H9 (cell line): Measurements from ENCODE around the gene BANP. TPM values are rescaled to one million over a fixed set of nuclear protein-coding genes. Genes with fewer than 3 reads are reported as not detected.
A peak's percentile ranks its signal among the peaks of the same experiment; 100 is the strongest.

ENCODE experiments used
- DNase-seq: peaks from one replicate; pipeline ENCODE4 v3.0.0-alpha.2; 2017
- H2AFZ ChIP-seq: one replicate; pipeline ENCODE4 v1.6.1; 2013; ENCODE audit warnings: mild to moderate bottlenecking, low read length, control low read depth, moderate library complexity
- H2AK5ac ChIP-seq: 2 replicates; pipeline ENCODE4 v1.6.1; 2013; ENCODE audit warnings: low read length, control low read depth, mixed read lengths; ENCODE audit not compliant: insufficient read length
- H2BK120ac ChIP-seq: one replicate; pipeline ENCODE4 v1.6.1; 2013; ENCODE audit warnings: low read depth, mild to moderate bottlenecking, low read length, control low read depth, inconsistent platforms; ENCODE audit not compliant: poor library complexity, severe bottlenecking
- H2BK12ac ChIP-seq: 2 replicates; pipeline ENCODE4 v1.6.1; 2013; ENCODE audit warnings: low read length, control low read depth, mixed read lengths, low read depth; ENCODE audit not compliant: insufficient read length
- H2BK15ac ChIP-seq: 2 replicates; pipeline ENCODE4 v1.6.1; 2013; ENCODE audit warnings: low read depth, low read length, control low read depth
- H2BK20ac ChIP-seq: one replicate; pipeline ENCODE4 v1.6.1; 2013; ENCODE audit warnings: low read depth, mild to moderate bottlenecking, low read length, control low read depth, inconsistent platforms; ENCODE audit not compliant: poor library complexity, severe bottlenecking
- H2BK5ac ChIP-seq: 2 replicates; pipeline ENCODE4 v1.6.1; 2013; ENCODE audit warnings: low read length, control low read depth, mixed read lengths; ENCODE audit not compliant: insufficient read length
- H3K14ac ChIP-seq: 2 replicates; pipeline ENCODE4 v1.6.1; 2013; ENCODE audit warnings: low read length, control low read depth; ENCODE audit not compliant: insufficient read depth
- H3K18ac ChIP-seq: 2 replicates; pipeline ENCODE4 v1.6.1; 2013; ENCODE audit warnings: low read depth, mild to moderate bottlenecking, mixed read lengths, low read length, control low read depth; ENCODE audit not compliant: insufficient read length
- H3K23ac ChIP-seq: 2 replicates; pipeline ENCODE4 v1.6.1; 2013; ENCODE audit warnings: low read length, control low read depth, mixed read lengths, low read depth; ENCODE audit not compliant: insufficient read length
- H3K23me2 ChIP-seq: 2 replicates; pipeline ENCODE4 v1.6.1; 2013; ENCODE audit warnings: low read depth, mild to moderate bottlenecking, mixed read lengths, low read length, control low read depth; ENCODE audit not compliant: insufficient read length, poor library complexity, severe bottlenecking
- H3K27ac ChIP-seq: 2 replicates; pipeline ENCODE4 v1.5.1; 2013; ENCODE audit warnings: low read length, control low read depth, mixed read lengths, low read depth; ENCODE audit not compliant: insufficient read length
- H3K27me3 ChIP-seq: 2 replicates; pipeline ENCODE4 v1.6.1; 2013; ENCODE audit warnings: low read length, control low read depth, inconsistent platforms; ENCODE audit not compliant: insufficient read depth
- H3K4ac ChIP-seq: 2 replicates; pipeline ENCODE4 v1.6.1; 2013; ENCODE audit warnings: low read depth, mild to moderate bottlenecking, control low read depth, inconsistent platforms, low read length, moderate library complexity
- H3K4me1 ChIP-seq: 2 replicates; pipeline ENCODE4 v1.6.1; 2013; ENCODE audit warnings: low read length, control low read depth, inconsistent platforms; ENCODE audit not compliant: insufficient read depth
- H3K4me2 ChIP-seq: 2 replicates; pipeline ENCODE4 v1.6.1; 2013; ENCODE audit warnings: low read length, control low read depth, mixed read lengths; ENCODE audit not compliant: insufficient read length, insufficient read depth
- H3K56ac ChIP-seq: 2 replicates; pipeline ENCODE4 v1.6.1; 2013; ENCODE audit warnings: low read depth, mild to moderate bottlenecking, mixed read lengths, low read length, control low read depth; ENCODE audit not compliant: insufficient read length
- H3K79me1 ChIP-seq: 2 replicates; pipeline ENCODE4 v1.6.1; 2013; ENCODE audit warnings: low read depth, mild to moderate bottlenecking, moderate library complexity, low read length, control low read depth, inconsistent platforms; ENCODE audit not compliant: insufficient read depth, poor library complexity, severe bottlenecking
- H3K79me2 ChIP-seq: 2 replicates; pipeline ENCODE4 v1.6.1; 2013; ENCODE audit warnings: low read length, control low read depth, inconsistent platforms; ENCODE audit not compliant: insufficient read depth
- H3K9ac ChIP-seq: 2 replicates; pipeline ENCODE4 v1.6.1; 2013; ENCODE audit warnings: low read length, control low read depth, mixed read lengths; ENCODE audit not compliant: insufficient read length; ENCODE audit errors: extremely low read depth
- H3K9me3 ChIP-seq: one replicate; pipeline ENCODE4 v1.6.1; 2013; ENCODE audit warnings: low read depth, low read length, inconsistent platforms; ENCODE audit not compliant: control insufficient read depth
- H3T11ph ChIP-seq: one replicate; pipeline ENCODE4 v1.6.1; 2013; ENCODE audit warnings: mild to moderate bottlenecking, low read length, control low read depth, inconsistent platforms
- H4K20me1 ChIP-seq: one replicate; pipeline ENCODE4 v1.6.1; 2013; ENCODE audit not compliant: control insufficient read depth, insufficient read length, insufficient read depth
- H4K5ac ChIP-seq: 2 replicates; pipeline ENCODE4 v1.6.1; 2013; ENCODE audit warnings: low read depth, mild to moderate bottlenecking, mixed read lengths, low read length, control low read depth; ENCODE audit not compliant: insufficient read length
- H4K8ac ChIP-seq: replicated peaks from 2 replicates; pipeline ENCODE4 v1.6.1; 2013; ENCODE audit warnings: low read length, control low read depth, mixed read lengths, low read depth; ENCODE audit not compliant: insufficient read length
- H4K91ac ChIP-seq: 2 replicates; pipeline ENCODE4 v1.6.1; 2013; ENCODE audit warnings: low read depth, mild to moderate bottlenecking, moderate library complexity, mixed read lengths, low read length, control low read depth; ENCODE audit not compliant: insufficient read length
- H3K27ac Mint-ChIP-seq, 3 experiments: 2 replicates in 2 of 3; 3 replicates in 1 of 3; pipeline ENCODE4 v1.8.0; 2020 to 2021; ENCODE audit warnings: mixed read lengths in 3 of 3, mild to moderate bottlenecking in 1 of 3, moderate library complexity in 1 of 3
- H3K27me3 Mint-ChIP-seq: 2 replicates; pipeline ENCODE4 v1.8.0; 2021; ENCODE audit warnings: low read depth, mild to moderate bottlenecking, moderate library complexity, mixed read lengths
- H3K36me3 Mint-ChIP-seq, 3 experiments: 2 replicates in 2 of 3; 3 replicates in 1 of 3; pipeline ENCODE4 v1.8.0; 2020 to 2021; ENCODE audit warnings: low read depth in 3 of 3, mixed read lengths in 3 of 3; ENCODE audit not compliant: insufficient read depth in 1 of 3
- H3K4me1 Mint-ChIP-seq, 2 experiments: 2 replicates each; pipeline ENCODE4 v1.8.0; 2020; ENCODE audit warnings: mixed read lengths in 2 of 2
- H3K4me3 Mint-ChIP-seq, 2 experiments: 2 replicates in 1 of 2; 3 replicates in 1 of 2; pipeline ENCODE4 v1.8.0; 2020 to 2021; ENCODE audit warnings: mild to moderate bottlenecking in 2 of 2, mixed read lengths in 2 of 2, moderate library complexity in 1 of 2
- H3K9me3 Mint-ChIP-seq, 2 experiments: 2 replicates in 1 of 2; 3 replicates in 1 of 2; pipeline ENCODE4 v1.8.0; 2020; ENCODE audit warnings: mild to moderate bottlenecking in 2 of 2, mixed read lengths in 2 of 2, moderate library complexity in 1 of 2
- WGBS: extraction: QIAGEN DNeasy Blood & Tissue Kit; methylation state at CpG from one replicate; pipeline ENCODE4 v1.1.7; 2013; ENCODE audit warnings: missing lambda C conversion rate, low lambda C conversion rate, mixed read lengths; ENCODE audit not compliant: insufficient read length; ENCODE audit errors: extremely low coverage; 5-methylcytosine and 5-hydroxymethylcytosine counted together
- total RNA-seq: library from RNA; stranded (reverse); gene quantifications from 2 replicates; pipeline ENCODE4 v1.2.1, GENCODE V29; 2021
- TF ChIP-seq, protein P1 (sequence below): fragments of 200-600 bp; sonication (generic); conservative IDR thresholded peaks from 3 replicates; pipeline ENCODE4 v1.8.0; 2021; ENCODE audit warnings: antibody characterized with exemption, mild to moderate bottlenecking

The BANP gene
- total RNA-seq, 1 experiment from 2014 or later, result 24.9 TPM

- peak overlapping the region; percentile 74 to 85 (median 83); a peak in 6 of 7 replicates for H3K27ac Mint-ChIP-seq
- Histone ChIP-seq H3K27me3 (no peaks in the 10 kb centered on the region), H3T11ph (no peak overlapping the region), H3K23ac (no peak overlapping the region), H3K9me3 (no peaks in the 10 kb centered on the region), H2BK5ac (no peak overlapping the region), H4K91ac (no peak overlapping the region), H2AK5ac (no peak overlapping the region), H2AFZ (no peak overlapping the region), H3K23me2 (peaks cover 7% of the 10 kb centered on the region), H4K20me1 (no peaks in the 10 kb centered on the region), H3K4me2 (no peak overlapping the region), H3K56ac (no peak overlapping the region), H2BK20ac (no peak overlapping the region), H3K79me1 (peaks cover 13% of the 10 kb centered on the region), H3K14ac (no peak overlapping the region), H2BK120ac (no peak overlapping the region), H2BK15ac (no peak overlapping the region), H3K4me1 (no peaks in the 10 kb centered on the region), H3K27ac (no peak overlapping the region), H3K4ac (no peak overlapping the region), H3K79me2 (peaks cover 20% of the 10 kb centered on the region; the same call in 1 of the 2 replicates), H4K5ac (no peak overlapping the region), H4K8ac (no peak overlapping the region), H2BK12ac (no peak overlapping the region), H3K18ac (no peak overlapping the region), H3K9ac (no peak overlapping the region)
- peaks cover 14 to 38% (median 30%) of the 10 kb centered on the region in 3 experiments for H3K36me3 Mint-ChIP-seq
- DNase-seq, result no peak
- peaks cover 44 to 46% of the 10 kb centered on the region in 2 experiments for H3K4me1 Mint-ChIP-seq
- TF ChIP-seq, protein P1, sequence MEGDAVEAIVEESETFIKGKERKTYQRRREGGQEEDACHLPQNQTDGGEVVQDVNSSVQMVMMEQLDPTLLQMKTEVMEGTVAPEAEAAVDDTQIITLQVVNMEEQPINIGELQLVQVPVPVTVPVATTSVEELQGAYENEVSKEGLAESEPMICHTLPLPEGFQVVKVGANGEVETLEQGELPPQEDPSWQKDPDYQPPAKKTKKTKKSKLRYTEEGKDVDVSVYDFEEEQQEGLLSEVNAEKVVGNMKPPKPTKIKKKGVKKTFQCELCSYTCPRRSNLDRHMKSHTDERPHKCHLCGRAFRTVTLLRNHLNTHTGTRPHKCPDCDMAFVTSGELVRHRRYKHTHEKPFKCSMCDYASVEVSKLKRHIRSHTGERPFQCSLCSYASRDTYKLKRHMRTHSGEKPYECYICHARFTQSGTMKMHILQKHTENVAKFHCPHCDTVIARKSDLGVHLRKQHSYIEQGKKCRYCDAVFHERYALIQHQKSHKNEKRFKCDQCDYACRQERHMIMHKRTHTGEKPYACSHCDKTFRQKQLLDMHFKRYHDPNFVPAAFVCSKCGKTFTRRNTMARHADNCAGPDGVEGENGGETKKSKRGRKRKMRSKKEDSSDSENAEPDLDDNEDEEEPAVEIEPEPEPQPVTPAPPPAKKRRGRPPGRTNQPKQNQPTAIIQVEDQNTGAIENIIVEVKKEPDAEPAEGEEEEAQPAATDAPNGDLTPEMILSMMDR, result no peak
- H3K27me3 Mint-ChIP-seq, result no peaks in the 10 kb centered on the region; the same call in none of the 2 replicates
- WGBS, result no CpG with 5 or more reads among the region's 3 CpGs
- H3K9me3 Mint-ChIP-seq, result no peaks in the 10 kb centered on the region
- H3K4me3 Mint-ChIP-seq, result no peak overlapping the region
Observed at GRCh38 chr16:87956098-87956364, 4.8 kb downstream of the BANP start.
